ENCODE data around the gene DDX6. TPM values are rescaled to one million over a fixed set of nuclear protein-coding genes. Genes with fewer than 3 reads are reported as not detected.
"Not testable (repeated sequence)": the region's sequence is repeated elsewhere in the genome, so short reads cannot be mapped to it uniquely, and the experiment has no call there.

The DDX6 gene, protein sequence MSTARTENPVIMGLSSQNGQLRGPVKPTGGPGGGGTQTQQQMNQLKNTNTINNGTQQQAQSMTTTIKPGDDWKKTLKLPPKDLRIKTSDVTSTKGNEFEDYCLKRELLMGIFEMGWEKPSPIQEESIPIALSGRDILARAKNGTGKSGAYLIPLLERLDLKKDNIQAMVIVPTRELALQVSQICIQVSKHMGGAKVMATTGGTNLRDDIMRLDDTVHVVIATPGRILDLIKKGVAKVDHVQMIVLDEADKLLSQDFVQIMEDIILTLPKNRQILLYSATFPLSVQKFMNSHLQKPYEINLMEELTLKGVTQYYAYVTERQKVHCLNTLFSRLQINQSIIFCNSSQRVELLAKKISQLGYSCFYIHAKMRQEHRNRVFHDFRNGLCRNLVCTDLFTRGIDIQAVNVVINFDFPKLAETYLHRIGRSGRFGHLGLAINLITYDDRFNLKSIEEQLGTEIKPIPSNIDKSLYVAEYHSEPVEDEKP
- 100 to 1,000 TPM; 193 to 212 TPM for total RNA-seq

DNA sequence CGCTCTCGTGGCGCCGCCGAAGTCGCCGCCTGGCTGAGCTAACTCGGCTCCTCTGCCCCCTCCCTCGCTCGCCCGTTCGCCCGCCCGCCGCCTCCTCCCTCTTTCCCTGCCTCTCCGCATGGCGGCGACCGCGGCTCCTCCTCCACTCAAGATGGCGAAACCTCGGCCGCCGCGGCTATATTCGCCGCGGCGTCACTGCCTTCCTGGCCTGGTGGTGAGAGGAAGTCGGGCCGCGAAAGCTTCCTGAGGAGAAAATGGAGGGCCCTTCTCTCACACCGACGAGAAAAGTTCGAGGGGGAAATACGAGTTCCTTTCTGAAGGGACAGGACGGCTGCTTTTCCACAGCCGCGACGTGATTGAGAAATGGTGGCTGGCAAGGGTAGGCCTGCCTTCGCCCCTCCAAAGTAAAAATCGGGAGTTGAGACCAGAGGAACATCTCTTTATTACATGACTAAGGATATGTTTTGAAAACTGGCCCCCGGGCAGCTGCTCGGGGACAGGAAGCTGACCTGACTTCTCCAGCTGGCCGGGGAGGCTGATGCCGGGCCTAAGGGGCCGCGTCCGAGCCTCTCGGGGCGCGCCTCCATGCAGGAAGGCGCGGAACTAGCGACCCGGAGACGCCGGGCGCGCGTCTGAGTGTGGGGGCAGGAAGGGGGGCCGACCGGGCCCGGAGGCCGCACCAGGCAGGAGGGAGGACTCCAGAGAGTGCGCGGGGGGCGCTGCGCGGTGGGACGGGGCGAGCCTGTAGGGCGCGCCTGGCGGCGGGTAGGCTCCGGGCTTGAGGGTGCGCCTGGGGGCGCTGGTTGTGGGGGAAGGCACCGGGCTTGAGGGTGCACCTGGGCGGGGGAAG is at the start of gene DDX6:
DDX6 (minus strand) TSS at position 54 of the 850 bp plus-strand sequence. CDS start 4,913 bp downstream, outside the sequence.
- Mint-ChIP-seq H3K4me1 (peaks cover 25% of the 10 kb centered on the region), H3K27me3 (no peaks in the 10 kb centered on the region), H3K36me3 (peaks cover 15% of the 10 kb centered on the region), H3K4me3 (peak within 1 kb of the TSS; percentile 100), H3K9me3 (no peaks in the 10 kb centered on the region), H3K27ac (peak within 1 kb of the TSS; percentile 100)
- POLR2A ChIA-PET = interaction anchor here (0.6 to 6.0 kb wide), 42 partner anchors 8 to 550 kb away, joined by 3 to 177 read pairs (median 5); partner anchors contain the start of genes BCL9L, CD3D, CENATAC and CXCR5
- peak; percentile 92 for DNase-seq
- peak; percentile 59 for ATAC-seq (ENCODE audit: low read depth)

DNA sequence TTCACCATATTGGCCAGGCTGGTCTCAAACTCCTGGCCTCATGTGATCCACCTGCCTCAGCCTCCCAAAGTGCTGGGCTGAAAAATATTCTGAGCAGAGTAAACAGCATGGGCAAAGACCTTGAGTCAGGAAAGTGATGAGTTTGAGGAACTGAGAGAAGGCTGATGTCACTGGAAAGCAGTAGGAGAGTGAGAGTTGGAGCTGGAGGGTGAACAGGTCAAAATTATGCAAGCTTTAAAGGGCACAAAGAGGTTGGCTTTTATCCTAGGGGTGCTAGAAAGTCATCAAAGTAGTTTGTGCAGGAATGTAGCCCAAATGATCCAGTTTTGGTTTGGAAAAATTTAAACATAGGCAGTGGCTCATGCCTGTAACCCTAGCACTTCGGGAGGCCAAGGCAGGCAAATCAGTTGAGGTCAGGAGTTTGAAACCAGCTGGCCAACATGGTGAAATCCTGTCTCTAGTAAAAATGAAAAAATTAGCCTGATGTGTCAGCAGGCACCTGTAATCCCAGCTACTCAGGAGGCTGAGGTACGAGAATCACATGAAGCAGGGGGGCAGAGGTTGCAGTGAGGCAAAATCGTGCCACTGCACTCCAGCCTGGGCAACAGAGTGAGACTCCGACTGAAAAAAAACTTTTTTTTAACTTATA is 48.1 kb upstream of the DDX6 start:
- ATAC-seq (ENCODE audit: low read depth) (no peak), DNase-seq (no peak)
- peaks cover 4% of the 10 kb centered on the region for H3K9me3 Mint-ChIP-seq
- POLR2A ChIA-PET = interaction anchor here (0.9 kb wide), 1 partner anchor 48 kb away, joined by 3 read pairs; the partner anchor contains the start of gene DDX6
- no peaks in the 10 kb centered on the region for H3K27me3 Mint-ChIP-seq
- H3K27ac Mint-ChIP-seq = peak overlapping the region; percentile 47
- peaks cover 4% of the 10 kb centered on the region for H3K36me3 Mint-ChIP-seq
- peaks cover 26% of the 10 kb centered on the region for H3K4me1 Mint-ChIP-seq
- H3K4me3 Mint-ChIP-seq = no peak overlapping the region

DNA sequence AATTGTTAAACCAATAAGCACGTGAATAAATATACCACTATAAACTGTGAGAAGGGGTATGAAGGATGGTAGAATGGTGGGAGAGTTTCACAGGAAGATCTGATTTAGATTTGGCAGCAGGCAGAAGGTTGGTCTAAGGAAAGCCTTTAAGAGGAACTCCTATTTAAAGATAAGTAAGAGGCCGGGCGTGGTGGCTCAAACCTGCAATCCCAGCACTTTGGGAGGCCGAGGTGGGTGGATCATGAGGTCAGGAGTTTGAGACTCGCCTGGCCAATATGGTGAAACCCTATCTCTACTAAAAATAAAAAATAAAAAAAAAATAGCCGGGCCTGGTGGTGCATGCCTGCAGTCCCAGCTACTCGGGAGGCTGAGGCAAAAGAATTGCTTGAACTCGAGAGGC is 46.9 kb upstream of the DDX6 start:
- Mint-ChIP-seq H3K4me1 (peaks cover 28% of the 10 kb centered on the region), H3K4me3 (no peak overlapping the region), H3K27me3 (no peaks in the 10 kb centered on the region), H3K36me3 (peaks cover 4% of the 10 kb centered on the region), H3K9me3 (peaks cover 2% of the 10 kb centered on the region), H3K27ac (no peak overlapping the region)
- POLR2A ChIA-PET = no interaction called here
- no peak for DNase-seq
- no peak for ATAC-seq (ENCODE audit: low read depth)

DNA sequence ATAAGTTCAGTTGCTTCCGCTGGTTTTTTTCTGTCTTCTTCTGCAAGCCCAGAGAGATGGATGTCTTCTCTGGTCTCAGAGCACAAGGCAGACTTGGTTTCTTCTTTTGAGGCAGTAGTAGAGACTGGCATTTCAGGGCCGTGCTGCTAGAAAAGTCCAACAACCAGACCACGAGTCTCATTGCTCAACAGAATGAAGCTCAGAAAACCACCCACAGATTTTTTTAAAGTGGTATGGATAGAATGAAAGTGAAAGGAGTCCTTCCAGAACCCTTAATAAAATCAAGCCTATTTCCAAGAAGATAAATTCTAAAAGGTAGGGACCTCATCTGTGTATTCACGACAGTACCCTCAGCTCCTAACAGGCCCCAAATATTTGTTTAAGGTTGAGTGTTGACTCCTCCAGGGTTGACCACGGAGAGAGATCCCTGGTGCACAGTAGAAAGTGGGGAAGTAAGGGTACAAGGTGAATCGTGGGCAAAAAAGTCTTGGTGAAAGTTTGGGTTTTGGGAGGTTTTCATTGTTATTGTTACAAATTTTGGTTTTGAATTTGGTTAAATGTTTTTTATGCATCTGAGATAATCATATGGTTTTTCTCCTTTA is 43.6 kb upstream of the DDX6 start:
- DNase-seq = no peak
- no peaks in the 10 kb centered on the region for H3K9me3 Mint-ChIP-seq
- POLR2A ChIA-PET = interaction anchor here (0.5 to 1.8 kb wide), 4 partner anchors 35 to 57 kb away, joined by 4 to 11 read pairs (median 8); partner anchors contain the start of gene DDX6
- H3K36me3 Mint-ChIP-seq = peaks cover 2% of the 10 kb centered on the region
- ATAC-seq (ENCODE audit: low read depth) = peak; percentile 79
- H3K4me3 Mint-ChIP-seq = peak overlapping the region; percentile 60
- peaks cover 14% of the 10 kb centered on the region for H3K4me1 Mint-ChIP-seq
- peak overlapping the region; percentile 69 for H3K27ac Mint-ChIP-seq
- H3K27me3 Mint-ChIP-seq = no peaks in the 10 kb centered on the region

DNA sequence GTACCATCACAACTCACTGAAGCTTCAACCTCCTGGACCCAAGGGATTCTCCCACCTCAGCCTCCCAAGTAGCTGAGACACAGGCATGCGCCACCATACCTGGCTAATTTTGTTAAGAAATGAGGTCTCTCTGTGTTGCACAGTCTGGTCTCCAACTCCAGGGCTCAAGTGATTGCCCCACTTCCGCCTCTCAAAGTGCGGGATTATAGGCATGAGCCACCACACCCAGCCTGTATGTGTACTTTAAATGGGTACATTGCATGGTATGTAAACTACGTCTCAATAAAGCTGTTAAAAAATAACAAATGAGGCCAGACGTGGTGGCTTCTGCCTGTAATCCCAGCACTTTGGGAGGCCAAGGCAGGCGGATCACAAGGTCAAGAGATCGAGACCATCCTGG is 36.2 kb upstream of the DDX6 start:
- no peak for ATAC-seq (ENCODE audit: low read depth)
- no peak overlapping the region for H3K4me3 Mint-ChIP-seq
- no peaks in the 10 kb centered on the region for H3K4me1 Mint-ChIP-seq
- H3K36me3 Mint-ChIP-seq = no peaks in the 10 kb centered on the region
- H3K9me3 Mint-ChIP-seq = no peaks in the 10 kb centered on the region
- DNase-seq = no peak
- no peak overlapping the region for H3K27ac Mint-ChIP-seq
- no peaks in the 10 kb centered on the region for H3K27me3 Mint-ChIP-seq
- POLR2A ChIA-PET = no interaction called here

DNA sequence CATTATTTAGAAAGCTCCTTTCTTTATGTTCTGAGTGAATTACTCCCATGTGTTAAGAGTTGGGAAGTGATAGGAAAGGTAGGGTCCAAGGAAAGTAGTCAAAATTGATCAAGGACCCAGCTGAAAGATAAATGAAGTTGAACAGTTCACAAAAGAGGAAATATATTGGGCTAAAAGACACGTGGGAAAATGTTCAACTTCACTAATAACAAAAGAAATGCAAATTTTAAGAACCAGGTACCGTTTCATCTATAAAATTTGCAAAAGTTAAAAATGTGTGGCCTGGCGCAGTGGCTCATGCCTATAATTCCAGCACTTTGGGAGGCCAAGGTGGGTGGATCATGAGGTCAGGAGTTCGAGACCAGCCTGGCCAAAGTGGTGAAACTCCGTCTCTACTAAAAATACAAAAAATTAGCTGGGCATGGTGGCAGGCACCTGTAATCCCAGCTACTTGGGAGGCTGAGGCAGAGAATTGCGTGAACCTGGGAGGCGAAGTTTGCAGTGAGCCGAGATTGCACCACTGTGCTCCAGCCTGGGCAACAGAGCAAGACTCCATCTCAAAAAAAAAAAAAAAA is 32.1 kb upstream of the DDX6 start:
- not testable (repeated sequence) for H3K4me1 Mint-ChIP-seq; H3K36me3 Mint-ChIP-seq; H3K27me3 Mint-ChIP-seq; DNase-seq; H3K27ac Mint-ChIP-seq; ATAC-seq (ENCODE audit: low read depth); H3K4me3 Mint-ChIP-seq; H3K9me3 Mint-ChIP-seq
- POLR2A ChIA-PET = interaction anchor here (0.6 kb wide), 1 partner anchor 90 kb away, joined by 3 read pairs; no protein-coding TSS in a partner anchor

DNA sequence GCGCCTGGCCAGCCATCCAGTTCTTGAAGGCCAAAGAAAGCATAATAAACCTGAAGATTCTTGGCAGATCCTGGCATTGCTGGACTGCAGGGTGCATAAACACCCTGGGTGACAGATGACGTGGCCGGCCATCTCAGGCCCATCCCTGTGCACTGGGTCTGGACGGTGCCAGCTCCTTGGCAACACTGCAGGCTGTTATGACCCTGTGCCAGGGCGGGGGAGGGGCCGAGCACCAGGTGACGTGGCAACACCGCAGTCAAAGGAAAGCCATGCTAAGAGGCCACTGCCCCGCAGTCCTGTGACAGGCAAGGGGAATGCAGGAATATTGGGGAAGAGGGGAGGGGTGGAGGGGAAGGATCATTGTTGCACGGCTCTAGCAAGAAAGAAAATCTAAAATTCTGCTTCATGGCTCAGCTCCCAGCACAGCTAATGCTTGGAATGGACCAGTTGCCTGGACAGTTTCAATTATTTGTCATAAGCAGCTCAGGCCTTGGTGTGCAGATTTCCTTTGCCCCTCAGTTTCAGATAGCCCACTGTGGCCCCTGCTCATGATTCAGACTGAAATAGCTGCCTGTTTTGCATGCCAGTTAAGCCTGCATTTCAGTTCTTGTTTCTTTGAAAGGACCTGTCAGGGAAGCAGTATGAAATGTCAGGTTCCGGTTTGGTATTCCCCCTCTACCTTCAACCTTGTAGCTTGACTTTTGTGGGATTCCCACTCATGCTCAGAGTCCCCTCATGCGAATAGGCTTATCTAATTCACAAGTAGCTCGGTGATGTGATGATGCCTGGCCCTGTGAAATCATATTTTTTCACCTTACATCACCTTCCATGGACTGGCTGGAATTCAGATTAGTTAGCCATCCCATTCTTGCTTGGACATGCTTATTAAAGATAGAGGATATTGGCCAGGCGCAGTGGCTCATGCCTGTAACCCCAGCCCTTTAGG is 29.7 kb upstream of the DDX6 start:
- H3K4me3 Mint-ChIP-seq = no peak overlapping the region
- DNase-seq (no peak), ATAC-seq (ENCODE audit: low read depth) (no peak)
- POLR2A ChIA-PET = interaction anchor here (0.7 to 1.3 kb wide), 2 partner anchors 30 to 234 kb away, joined by 3 to 7 read pairs; partner anchors contain the start of gene DDX6
- no peaks in the 10 kb centered on the region for H3K9me3 Mint-ChIP-seq
- H3K27ac Mint-ChIP-seq = peak overlapping the region; percentile 42
- peaks cover 2% of the 10 kb centered on the region for H3K4me1 Mint-ChIP-seq
- no peaks in the 10 kb centered on the region for H3K27me3 Mint-ChIP-seq
- no peaks in the 10 kb centered on the region for H3K36me3 Mint-ChIP-seq

DNA sequence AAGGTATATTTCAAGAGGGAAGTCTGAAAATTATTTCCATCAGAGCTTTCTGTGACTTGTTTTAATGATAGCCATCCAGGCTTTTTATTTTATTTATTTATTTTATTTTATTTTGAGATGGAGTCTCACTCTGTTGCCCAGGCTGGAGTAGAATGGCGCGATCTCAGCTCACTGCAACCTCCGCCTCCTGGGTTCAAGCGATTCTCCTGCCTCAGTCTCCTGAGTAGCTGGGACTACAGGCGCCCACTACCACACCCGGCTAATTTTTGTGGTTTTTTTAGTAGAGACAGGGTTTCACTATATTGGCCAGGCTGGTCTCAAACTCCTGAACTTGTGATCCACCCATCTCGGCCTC is 29.0 kb upstream of the DDX6 start:
- H3K4me1 Mint-ChIP-seq; H3K9me3 Mint-ChIP-seq; ATAC-seq (ENCODE audit: low read depth); H3K4me3 Mint-ChIP-seq; DNase-seq; H3K27ac Mint-ChIP-seq; H3K27me3 Mint-ChIP-seq; H3K36me3 Mint-ChIP-seq: not testable (repeated sequence)
- POLR2A ChIA-PET = interaction anchor here (1.3 kb wide), 1 partner anchor 29 kb away, joined by 7 read pairs; the partner anchor contains the start of gene DDX6

DNA sequence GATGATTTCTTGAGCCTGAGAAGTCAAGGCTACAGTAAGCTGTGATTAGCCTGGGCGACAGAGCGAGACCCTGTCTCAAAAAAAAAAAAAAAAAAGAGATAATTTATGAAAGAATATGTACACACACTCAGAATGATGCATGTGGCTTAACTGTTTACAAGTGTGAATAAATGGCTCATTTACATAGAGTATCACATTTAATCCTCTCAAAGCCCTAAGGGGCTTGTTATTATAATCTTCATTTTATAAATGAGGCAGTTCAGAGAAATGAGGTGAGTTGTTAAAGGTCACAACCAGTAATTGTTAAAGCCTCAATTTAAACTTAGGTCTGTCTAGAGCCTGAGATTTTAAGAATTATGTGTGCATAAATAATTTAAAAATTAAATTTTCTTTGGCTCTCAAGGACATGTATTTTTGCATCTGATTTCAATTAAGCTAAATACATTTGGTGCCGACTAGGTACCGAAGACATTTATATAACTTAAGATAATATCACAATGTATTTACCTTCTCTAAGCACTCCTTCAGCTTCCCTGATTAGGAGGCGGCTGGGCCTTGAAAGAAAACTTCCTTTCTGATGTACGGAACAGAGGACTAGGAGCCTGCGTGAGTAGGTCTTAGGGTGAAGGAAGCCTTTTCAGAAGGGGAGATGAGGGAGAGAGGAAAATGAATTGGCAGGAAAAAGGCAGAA is 28.5 kb upstream of the DDX6 start:
- Mint-ChIP-seq H3K36me3 (no peaks in the 10 kb centered on the region), H3K27me3 (no peaks in the 10 kb centered on the region), H3K27ac (no peak overlapping the region)

DNA sequence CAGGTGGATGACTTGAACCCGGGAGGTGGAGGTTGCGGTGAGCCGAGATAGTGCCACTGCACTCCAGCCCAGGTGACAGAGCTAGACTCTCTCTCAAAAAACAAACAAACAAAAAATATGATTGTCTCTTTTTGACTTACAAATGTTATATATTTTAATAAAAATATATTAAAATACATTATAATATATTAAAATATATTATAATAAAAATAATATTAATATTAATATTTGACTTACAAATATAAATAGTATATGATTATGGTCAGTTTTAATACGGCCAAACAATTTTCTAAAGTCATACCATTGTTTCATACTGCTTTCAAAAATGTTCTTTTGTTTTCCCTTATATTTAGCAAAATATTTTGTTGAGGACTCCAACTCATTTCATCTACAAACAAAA is 27.2 kb upstream of the DDX6 start:
- POLR2A ChIA-PET = interaction anchor here (1.2 kb wide), 1 partner anchor 52 kb away, joined by 3 read pairs; no protein-coding TSS in a partner anchor
- Mint-ChIP-seq H3K4me1 (peaks cover 2% of the 10 kb centered on the region), H3K9me3 (no peaks in the 10 kb centered on the region), H3K27ac (no peak overlapping the region), H3K27me3 (no peaks in the 10 kb centered on the region), H3K4me3 (no peak overlapping the region), H3K36me3 (no peaks in the 10 kb centered on the region)
- ATAC-seq (ENCODE audit: low read depth) (no peak), DNase-seq (no peak)

More for the DNA sequence above, 28.5 kb upstream of the DDX6 start:
- no peak for DNase-seq
- Mint-ChIP-seq H3K4me3 (no peak overlapping the region), H3K9me3 (no peaks in the 10 kb centered on the region), H3K4me1 (peaks cover 2% of the 10 kb centered on the region)
- POLR2A ChIA-PET = no interaction called here
- ATAC-seq (ENCODE audit: low read depth) = no peak

DNA sequence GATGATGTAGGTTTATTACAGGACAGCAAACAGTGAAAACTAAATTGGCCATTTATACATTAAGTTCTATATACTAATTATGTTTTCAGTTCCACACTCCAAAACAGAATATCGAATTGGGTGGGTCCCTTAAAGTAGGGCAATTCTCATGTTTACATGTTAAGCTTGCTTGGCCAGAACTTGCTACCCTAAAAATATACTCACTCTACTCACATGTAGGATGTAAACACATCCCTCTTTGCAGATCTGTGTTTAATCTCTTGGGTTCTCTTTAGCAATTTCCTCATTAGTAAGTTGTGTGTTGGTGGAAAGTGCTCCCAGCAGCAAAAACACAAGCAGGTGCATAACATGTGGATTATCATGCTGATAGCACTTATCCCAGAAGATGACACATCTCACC is 22.6 kb upstream of the DDX6 start:
- ATAC-seq (ENCODE audit: low read depth) = no peak
- Mint-ChIP-seq H3K9me3 (no peaks in the 10 kb centered on the region), H3K27ac (no peak overlapping the region), H3K4me1 (peaks cover 1% of the 10 kb centered on the region), H3K27me3 (no peaks in the 10 kb centered on the region), H3K4me3 (no peak overlapping the region), H3K36me3 (no peaks in the 10 kb centered on the region)
- POLR2A ChIA-PET = interaction anchor here (0.6 kb wide), 1 partner anchor 21 kb away, joined by 3 read pairs; no protein-coding TSS in a partner anchor
- no peak for DNase-seq
